OCI-LY1 (cell line): ENCODE results near the gene SEMA6D.

Experiments used
- CTCF ChIP-seq: fragments of 200-600 bp; sonication (generic), shearing (Covaris generic); IDR thresholded peaks from 2 replicates; pipeline ENCODE4 v1.5.1; 2017; ENCODE audit warnings: mild to moderate bottlenecking, antibody characterized with exemption, low read length, moderate library complexity, mixed read lengths
- EZH2 ChIP-seq: fragments of 200-600 bp; sonication (generic), shearing (Covaris generic); IDR thresholded peaks from 2 replicates; pipeline ENCODE4 v1.8.0; 2017; ENCODE audit warnings: borderline replicate concordance, mixed run types, mild to moderate bottlenecking, antibody characterized with exemption, low read length, moderate library complexity, mixed read lengths

GRCh38 chr15:47727676-47728075 is 10.4 kb downstream of the SEMA6D start:
- TF ChIP-seq CTCF (no peak), EZH2 (no peak)
